SK-N-SH (cell line): ENCODE results near the gene PRICKLE2. TPM values are rescaled to one million over a fixed set of nuclear protein-coding genes. Genes with fewer than 3 reads are reported as not detected.

Experiments used
- CTCF ChIA-PET: fragments of 300-600, 350-600 bp; formaldehyde crosslinking; extraction: SDS; loops from one replicate; lab custom pipeline; 2021; lab: Yijun Ruan, JAX
- POLR2A ChIA-PET: fragments of 350-600 bp; sonication (Branson Sonifier 250); formaldehyde crosslinking; extraction: SDS; loops from one replicate; lab custom pipeline; 2020; ENCODE audit warnings: antibody characterized with exemption, inconsistent platforms; lab: Yijun Ruan, JAX
- DNase-seq: peaks from one replicate; pipeline ENCODE4 v3.0.0; 2012
- H2AFZ ChIP-seq: fragments of 200-600 bp; sonication (generic); 2 replicates; pipeline ENCODE4 v1.8.1; 2016; ENCODE audit warnings: antibody characterized with exemption, mild to moderate bottlenecking, low read depth
- H3F3A ChIP-seq: fragments of 200-600 bp; sonication (generic); replicated peaks from 2 replicates; pipeline ENCODE3; 2016; ENCODE audit warnings: antibody characterized with exemption, mild to moderate bottlenecking; ENCODE audit not compliant: insufficient read depth
- H3K27ac ChIP-seq, 2 experiments: fragments of 200-500 bp in 1 of 2; fragments of 200-600 bp in 1 of 2; sonication (Bioruptor generic) in 1 of 2; sonication (generic), shearing (Covaris generic) in 1 of 2; 2 replicates each; pipeline versions ENCODE4 v1.5.1 to v1.6.1; 2014 to 2016; ENCODE audit warnings: low read depth in 2 of 2, inconsistent platforms in 1 of 2, low read length in 1 of 2, mild to moderate bottlenecking in 1 of 2, mixed read lengths in 1 of 2
- H3K27me3 ChIP-seq: fragments of 200-600 bp; sonication (generic), shearing (Covaris generic); 2 replicates; pipeline ENCODE4 v1.6.1; 2016; ENCODE audit warnings: mixed run types; ENCODE audit not compliant: insufficient read depth
- H3K36me3 ChIP-seq, 2 experiments: fragments of 200-500 bp in 1 of 2; fragments of 200-600 bp in 1 of 2; sonication (Bioruptor generic) in 1 of 2; sonication (generic) in 1 of 2; replicated peaks in 1 of 2; 2 replicates each; pipeline versions ENCODE3 to v1.5.1; 2014 to 2016; ENCODE audit warnings: low read length in 1 of 2, mild to moderate bottlenecking in 1 of 2; ENCODE audit not compliant: insufficient read depth in 2 of 2, control insufficient read depth in 1 of 2
- H3K4me1 ChIP-seq, 2 experiments: fragments of 200-500 bp in 1 of 2; fragments of 200-600 bp in 1 of 2; sonication (Bioruptor generic) in 1 of 2; sonication (generic), shearing (Covaris generic) in 1 of 2; 2 replicates each; pipeline versions ENCODE4 v1.5.1 to v1.6.1; 2014 to 2016; ENCODE audit warnings: low read depth in 1 of 2, low read length in 1 of 2, mixed run types in 1 of 2; ENCODE audit not compliant: insufficient read depth in 2 of 2, control insufficient read depth in 1 of 2
- H3K4me2 ChIP-seq: fragments of 200-600 bp; sonication (generic), shearing (Covaris generic); 2 replicates; pipeline ENCODE4 v1.6.1; 2017; ENCODE audit warnings: mixed run types
- H3K4me3 ChIP-seq, 2 experiments: fragments of 200-500 bp in 1 of 2; fragments of 200-600 bp in 1 of 2; sonication (Bioruptor generic) in 1 of 2; sonication (generic), shearing (Covaris generic) in 1 of 2; 2 replicates each; pipeline versions ENCODE4 v1.5.1 to v1.8.1; 2014 to 2016; ENCODE audit warnings: low read depth in 2 of 2, inconsistent platforms in 1 of 2, low read length in 1 of 2, mild to moderate bottlenecking in 1 of 2, mixed read lengths in 1 of 2, moderate library complexity in 1 of 2
- H3K79me2 ChIP-seq: fragments of 200-600 bp; sonication (generic); 2 replicates; pipeline ENCODE4 v1.8.1; 2017; ENCODE audit warnings: mild to moderate bottlenecking; ENCODE audit not compliant: insufficient read depth
- H3K9ac ChIP-seq: fragments of 200-600 bp; sonication (generic); 2 replicates; pipeline ENCODE4 v1.6.1; 2017; ENCODE audit warnings: mixed run types
- H3K9me2 ChIP-seq: fragments of 200-600 bp; sonication (generic); 2 replicates; pipeline ENCODE4 v1.6.1; 2017; ENCODE audit warnings: mixed run types
- H3K9me3 ChIP-seq: fragments of 200-600 bp; sonication (generic); 2 replicates; pipeline ENCODE4 v1.6.1; 2017; ENCODE audit warnings: mixed run types, mild to moderate bottlenecking, moderate library complexity
- H4K20me1 ChIP-seq: fragments of 200-600 bp; sonication (generic); 2 replicates; pipeline ENCODE4 v1.6.1; 2017; ENCODE audit warnings: mild to moderate bottlenecking, mixed run types; ENCODE audit not compliant: insufficient read depth
- CHD2 ChIP-seq: fragments of 150-350 bp; IDR thresholded peaks from 2 replicates; pipeline ENCODE4 v1.6.1; 2018; ENCODE audit warnings: low read length; ENCODE audit not compliant: partially characterized antibody
- CTCF ChIP-seq: fragments of 200-600 bp; sonication (generic); IDR thresholded peaks from 2 replicates; pipeline ENCODE4 v1.6.1; 2017; ENCODE audit warnings: antibody characterized with exemption, mild to moderate bottlenecking, moderate library complexity
- ELF1 ChIP-seq: IDR thresholded peaks from 2 replicates; pipeline ENCODE4 v1.4.0; 2012
- EP300 ChIP-seq, 2 experiments: IDR thresholded peaks; 2 replicates each; pipeline versions ENCODE4 v1.4.0 to v1.6.1; 2012; ENCODE audit warnings: borderline replicate concordance in 1 of 2, low read depth in 1 of 2, low read length in 1 of 2
- FOXJ3 ChIP-seq: sonication (generic); formaldehyde crosslinking; IDR thresholded peaks from 2 replicates; pipeline ENCODE4 v1.5.1; 2020; ENCODE audit warnings: mild to moderate bottlenecking, missing genetic modification reagents
- GABPA ChIP-seq: IDR thresholded peaks from 2 replicates; pipeline ENCODE4 v1.4.0; 2012; ENCODE audit warnings: low read depth, mild to moderate bottlenecking
- GATA2 ChIP-seq: sonication (generic); formaldehyde crosslinking; IDR thresholded peaks from 2 replicates; pipeline ENCODE4 v1.5.0; 2020; ENCODE audit warnings: mild to moderate bottlenecking, missing genetic modification reagents
- IRF3 ChIP-seq: fragments of 150-350 bp; IDR thresholded peaks from 2 replicates; pipeline ENCODE4 v1.6.1; 2016; ENCODE audit warnings: mild to moderate bottlenecking, low read depth, low read length
- JUND ChIP-seq: IDR thresholded peaks from 2 replicates; pipeline ENCODE4 v1.4.0; 2012
- MEF2A ChIP-seq: IDR thresholded peaks from 2 replicates; pipeline ENCODE4 v1.4.0; 2012; ENCODE audit warnings: low read depth, borderline replicate concordance
- NRF1 ChIP-seq: IDR thresholded peaks from 2 replicates; pipeline ENCODE4 v1.6.1; 2012; ENCODE audit warnings: low read depth, mild to moderate bottlenecking, low read length
- POLR2AphosphoS5 ChIP-seq: IDR thresholded peaks from 2 replicates; pipeline ENCODE4 v1.6.1; 2012; ENCODE audit warnings: low read depth, low read length
- RAD21 ChIP-seq: IDR thresholded peaks from 2 replicates; pipeline ENCODE4 v1.6.1; 2012; ENCODE audit warnings: mild to moderate bottlenecking, low read length
- RCOR1 ChIP-seq: fragments of 150-350 bp; IDR thresholded peaks from 2 replicates; pipeline ENCODE4 v1.6.1; 2017; ENCODE audit warnings: antibody characterized with exemption, low read length
- RFX5 ChIP-seq: IDR thresholded peaks from 2 replicates; pipeline ENCODE4 v1.6.1; 2012; ENCODE audit warnings: mild to moderate bottlenecking, improper control_type of control experiment, low read length
- RXRA ChIP-seq: IDR thresholded peaks from 2 replicates; pipeline ENCODE4 v1.4.0; 2012; ENCODE audit warnings: low read depth, mild to moderate bottlenecking, borderline replicate concordance
- SIN3A ChIP-seq: IDR thresholded peaks from 2 replicates; pipeline ENCODE4 v1.6.1; 2012; ENCODE audit warnings: low read depth, mild to moderate bottlenecking, low read length, moderate library complexity, borderline replicate concordance
- SMC3 ChIP-seq: IDR thresholded peaks from 2 replicates; pipeline ENCODE4 v1.6.1; 2012; ENCODE audit warnings: low read depth, low read length, improper control_type of control experiment
- TAF1 ChIP-seq: IDR thresholded peaks from 2 replicates; pipeline ENCODE4 v1.6.1; 2012; ENCODE audit warnings: low read depth, mild to moderate bottlenecking, low read length, moderate library complexity, borderline replicate concordance
- TCF12 ChIP-seq: IDR thresholded peaks from 2 replicates; pipeline ENCODE4 v1.4.0; 2012
- TEAD4 ChIP-seq: IDR thresholded peaks from 2 replicates; pipeline ENCODE4 v1.4.0; 2012; ENCODE audit warnings: mild to moderate bottlenecking, borderline replicate concordance; ENCODE audit not compliant: insufficient read depth
- USF2 ChIP-seq: fragments of 150-350 bp; IDR thresholded peaks from 2 replicates; pipeline ENCODE4 v1.6.1; 2017; ENCODE audit warnings: antibody characterized with exemption, low read length, low read depth, borderline replicate concordance
- WGBS: methylation state at CpG from one replicate; pipeline ENCODE4 v1.1.6; 2017; ENCODE audit warnings: low lambda C conversion rate; 5-methylcytosine and 5-hydroxymethylcytosine counted together
- polyA plus RNA-seq, 3 experiments: library from polyadenylated mRNA; depleted of rRNA; stranded (reverse); fragments of >200 nt; gene quantifications; 2 replicates each; pipeline ENCODE4 v1.2.3, GENCODE V29; 2012
- TF ChIP-seq, protein P1 (sequence below): IDR thresholded peaks from 2 replicates; pipeline ENCODE4 v1.4.0; 2012; ENCODE audit warnings: low read depth
- TF ChIP-seq, protein P2 (sequence below): IDR thresholded peaks from 2 replicates; pipeline ENCODE4 v1.4.0; 2012; ENCODE audit warnings: low read depth, borderline replicate concordance
- TF ChIP-seq, protein P3 (sequence below): IDR thresholded peaks from 2 replicates; pipeline ENCODE4; 2012

PRICKLE2 gene
- polyA plus RNA-seq, 1 of the 3 experiments (the other 2 are of a cell fraction), result 0.67 TPM

- TF ChIP-seq, protein P1, sequence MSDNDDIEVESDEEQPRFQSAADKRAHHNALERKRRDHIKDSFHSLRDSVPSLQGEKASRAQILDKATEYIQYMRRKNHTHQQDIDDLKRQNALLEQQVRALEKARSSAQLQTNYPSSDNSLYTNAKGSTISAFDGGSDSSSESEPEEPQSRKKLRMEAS, result peak; percentile 59; the same call in 1 of the 2 replicates
- TF ChIP-seq NRF1, result no peak
- TF ChIP-seq GABPA, result no peak
- TF ChIP-seq CTCF, result no peak
- TF ChIP-seq TEAD4, result peak; percentile 55; the same call in 1 of the 2 replicates
- TF ChIP-seq CHD2, result no peak
- peak; percentile 52 to 65; a peak in 3 of 4 replicates for TF ChIP-seq EP300 (IDR thresholded peaks at IDR 0.05; ENCODE audit: borderline replicate concordance in 1 of 2, low read depth in 1 of 2, low read length in 1 of 2)
- TF ChIP-seq MEF2A, result no peak
- no peak for TF ChIP-seq RFX5
- TF ChIP-seq TAF1, result no peak
- no peak for TF ChIP-seq IRF3
- peak; percentile 84 for TF ChIP-seq TCF12
- TF ChIP-seq GATA2 (CRISPR knock-in tag), result no peak
- TF ChIP-seq USF2, result no peak
- TF ChIP-seq SMC3, result no peak
Measured at GRCh38 chr3:64213962-64214379, 11.3 kb downstream of the PRICKLE2 start (continued).

DNA sequence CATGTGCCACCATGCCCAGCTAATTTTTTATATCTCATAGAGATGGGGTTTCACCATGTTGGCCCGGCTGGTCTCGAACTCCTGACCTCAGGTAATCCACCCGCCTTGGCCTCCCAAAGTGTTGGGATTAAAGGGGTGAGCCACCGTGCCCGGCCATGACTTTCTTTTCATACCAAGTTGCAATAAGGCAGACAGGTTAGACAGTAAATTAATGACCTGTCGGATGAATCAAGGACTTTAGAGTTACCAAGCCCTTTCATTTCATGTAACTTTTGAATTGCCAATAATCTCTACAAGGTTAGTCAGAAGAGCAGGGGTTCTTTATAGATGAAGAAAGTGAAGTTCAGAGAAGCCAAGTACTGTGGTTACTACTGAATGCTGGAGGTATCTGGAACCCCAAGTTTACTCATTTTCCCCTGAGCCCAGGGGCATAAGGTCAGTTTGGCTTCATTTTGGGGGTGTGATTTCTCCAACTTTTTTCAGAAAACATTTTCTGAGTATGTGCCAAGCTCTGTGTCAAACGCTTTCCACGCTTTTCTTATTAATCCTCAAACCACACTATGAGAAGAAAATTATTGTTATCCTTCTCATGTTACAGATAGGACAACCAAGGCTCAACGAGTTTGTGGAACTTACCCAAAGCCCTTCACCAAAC is 11.9 kb downstream of the PRICKLE2 start:
- Histone ChIP-seq H4K20me1 (no peaks in the 10 kb centered on the region), H3K9me2 (no peaks in the 10 kb centered on the region), H3K9me3 (no peaks in the 10 kb centered on the region), H3K4me1 (peaks cover 9 to 41% of the 10 kb centered on the region in 2 experiments), H3F3A (peaks cover 3% of the 10 kb centered on the region), H2AFZ (0 out of 2 replicates have a peak overlapping the region, but pooled peaks have one; percentile 69), H3K9ac (no peak overlapping the region; the same call in 1 of the 2 replicates), H3K36me3 (no peaks in the 10 kb centered on the region), H3K27me3 (no peaks in the 10 kb centered on the region), H3K79me2 (no peaks in the 10 kb centered on the region), H3K27ac (peak overlapping the region; percentile 70 to 80), H3K4me3 (no peak overlapping the region), H3K4me2 (peak overlapping the region; percentile 63)
- CTCF ChIA-PET, result interaction anchor here (1.3 kb wide), 1 partner anchor 8 kb away, joined by 5 read pairs; no protein-coding TSS in a partner anchor
- POLR2A ChIA-PET, result no interaction called here
- 91% methylated on average over 9 of the region's 9 CpGs for WGBS
- no peak for DNase-seq
- TF ChIP-seq SIN3A (no peak), ELF1 (no peak), TCF12 (no peak), GABPA (no peak), RCOR1 (no peak), FOXJ3 (no peak), IRF3 (no peak), RAD21 (no peak), RXRA (no peak), TAF1 (no peak), TEAD4 (no peak), JUND (no peak), EP300 (IDR thresholded peaks at IDR 0.05; ENCODE audit: borderline replicate concordance in 1 of 2, low read depth in 1 of 2, low read length in 1 of 2) (no peak), POLR2AphosphoS5 (no peak)
- TF ChIP-seq, protein P2, sequence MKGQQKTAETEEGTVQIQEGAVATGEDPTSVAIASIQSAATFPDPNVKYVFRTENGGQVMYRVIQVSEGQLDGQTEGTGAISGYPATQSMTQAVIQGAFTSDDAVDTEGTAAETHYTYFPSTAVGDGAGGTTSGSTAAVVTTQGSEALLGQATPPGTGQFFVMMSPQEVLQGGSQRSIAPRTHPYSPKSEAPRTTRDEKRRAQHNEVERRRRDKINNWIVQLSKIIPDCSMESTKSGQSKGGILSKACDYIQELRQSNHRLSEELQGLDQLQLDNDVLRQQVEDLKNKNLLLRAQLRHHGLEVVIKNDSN, result no peak
- TF ChIP-seq, protein P3, sequence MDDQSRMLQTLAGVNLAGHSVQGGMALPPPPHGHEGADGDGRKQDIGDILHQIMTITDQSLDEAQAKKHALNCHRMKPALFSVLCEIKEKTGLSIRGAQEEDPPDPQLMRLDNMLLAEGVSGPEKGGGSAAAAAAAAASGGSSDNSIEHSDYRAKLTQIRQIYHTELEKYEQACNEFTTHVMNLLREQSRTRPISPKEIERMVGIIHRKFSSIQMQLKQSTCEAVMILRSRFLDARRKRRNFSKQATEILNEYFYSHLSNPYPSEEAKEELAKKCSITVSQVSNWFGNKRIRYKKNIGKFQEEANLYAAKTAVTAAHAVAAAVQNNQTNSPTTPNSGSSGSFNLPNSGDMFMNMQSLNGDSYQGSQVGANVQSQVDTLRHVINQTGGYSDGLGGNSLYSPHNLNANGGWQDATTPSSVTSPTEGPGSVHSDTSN, result no peak
